Ascending aorta (tissue), 2 donors: ENCODE data around the gene CENPP. TPM values are rescaled to one million over a fixed set of nuclear protein-coding genes. Genes with fewer than 3 reads are reported as not detected.

Source experiments
- DNase-seq, 2 donors: peaks; one replicate each; pipeline ENCODE4 v3.0.0-alpha.2; 2019; ENCODE audit warnings: low spot score in 2 of 2
- H3K27ac ChIP-seq, 2 donors: fragments of 200-600 bp; sonication (generic); one replicate each; pipeline ENCODE4 v1.5.1; 2016 to 2017; ENCODE audit warnings: mild to moderate bottlenecking in 1 of 2
- H3K27me3 ChIP-seq: fragments of 200-600 bp; sonication (generic); one replicate; pipeline ENCODE4 v1.5.1; 2017
- H3K36me3 ChIP-seq, 2 donors: fragments of 200-600 bp; sonication (generic); one replicate each; pipeline ENCODE4 v1.5.1; 2016
- H3K4me1 ChIP-seq, 2 donors: fragments of 200-600 bp; sonication (generic); one replicate each; pipeline ENCODE4 v1.5.1; 2016 to 2017; ENCODE audit warnings: mild to moderate bottlenecking in 1 of 2
- H3K4me3 ChIP-seq, 2 donors: fragments of 200-600 bp; sonication (generic); one replicate each; pipeline ENCODE4 v1.5.1; 2016 to 2017; ENCODE audit warnings: mild to moderate bottlenecking in 1 of 2
- H3K9me3 ChIP-seq, 2 donors: fragments of 200-600 bp; sonication (generic); one replicate each; pipeline ENCODE4 v1.5.1; 2016
- intact Hi-C: fragments of 100-400 bp; cut with DNase I; formaldehyde crosslinking; loops from one replicate; pipeline ENCODE4 v1.15.1; 2023
- total RNA-seq: library from RNA; depleted of rRNA; stranded (reverse); fragments of >200 nt; gene quantifications from one replicate; pipeline ENCODE4 v1.1.0, GENCODE V29; 2016
- TF ChIP-seq, protein P1 (sequence below), 3 experiments: fragments of 200-600 bp in 2 of 3; fragments of 450-650 bp in 1 of 3; sonication (generic) in 2 of 3; IDR thresholded peaks; one replicate each; pipeline ENCODE4 v1.5.1; 2016 to 2019; ENCODE audit warnings: antibody characterized with exemption in 3 of 3, mild to moderate bottlenecking in 1 of 3, moderate library complexity in 1 of 3

Gene CENPP
- total RNA-seq, 1 donor from 2014 or later: 0.43 TPM

DNA sequence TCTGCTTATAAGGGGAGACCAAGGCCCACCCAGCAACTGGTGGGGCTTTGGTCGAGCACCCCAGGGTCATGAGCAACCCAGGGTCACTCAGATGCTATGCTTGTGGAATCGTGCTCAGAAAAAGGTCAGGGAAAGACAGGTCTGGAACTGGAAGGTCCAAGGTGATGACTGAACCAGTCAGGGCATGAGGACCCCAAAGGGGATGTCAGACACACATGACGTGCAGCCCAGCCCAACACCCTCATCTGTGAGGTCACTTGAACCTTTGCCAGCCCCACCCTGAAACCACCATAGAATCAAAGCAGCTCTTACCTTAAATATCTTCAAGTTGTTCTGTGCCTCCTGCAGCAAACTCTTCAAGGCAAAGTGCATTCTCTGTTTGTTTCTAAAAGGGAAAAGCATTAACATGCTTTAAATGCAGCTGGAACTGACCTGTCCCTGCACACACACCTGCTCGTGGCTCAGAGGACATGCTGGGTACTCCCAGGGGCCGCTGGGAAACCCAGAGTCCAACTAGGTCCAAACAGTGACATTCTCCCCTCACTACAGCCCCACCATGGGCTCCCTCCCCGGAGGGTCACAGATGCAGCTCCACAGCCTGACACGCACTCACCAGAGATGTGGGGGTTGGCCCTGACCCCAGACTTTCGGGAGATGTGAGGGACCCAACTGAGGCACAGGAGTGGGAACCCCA is 314.8 kb downstream of the CENPP start:
- no peak overlapping the region for H3K4me3 ChIP-seq
- TF ChIP-seq, protein P1, sequence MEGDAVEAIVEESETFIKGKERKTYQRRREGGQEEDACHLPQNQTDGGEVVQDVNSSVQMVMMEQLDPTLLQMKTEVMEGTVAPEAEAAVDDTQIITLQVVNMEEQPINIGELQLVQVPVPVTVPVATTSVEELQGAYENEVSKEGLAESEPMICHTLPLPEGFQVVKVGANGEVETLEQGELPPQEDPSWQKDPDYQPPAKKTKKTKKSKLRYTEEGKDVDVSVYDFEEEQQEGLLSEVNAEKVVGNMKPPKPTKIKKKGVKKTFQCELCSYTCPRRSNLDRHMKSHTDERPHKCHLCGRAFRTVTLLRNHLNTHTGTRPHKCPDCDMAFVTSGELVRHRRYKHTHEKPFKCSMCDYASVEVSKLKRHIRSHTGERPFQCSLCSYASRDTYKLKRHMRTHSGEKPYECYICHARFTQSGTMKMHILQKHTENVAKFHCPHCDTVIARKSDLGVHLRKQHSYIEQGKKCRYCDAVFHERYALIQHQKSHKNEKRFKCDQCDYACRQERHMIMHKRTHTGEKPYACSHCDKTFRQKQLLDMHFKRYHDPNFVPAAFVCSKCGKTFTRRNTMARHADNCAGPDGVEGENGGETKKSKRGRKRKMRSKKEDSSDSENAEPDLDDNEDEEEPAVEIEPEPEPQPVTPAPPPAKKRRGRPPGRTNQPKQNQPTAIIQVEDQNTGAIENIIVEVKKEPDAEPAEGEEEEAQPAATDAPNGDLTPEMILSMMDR (IDR thresholded peaks at IDR 0.05): no peak
- no peaks in the 10 kb centered on the region for H3K9me3 ChIP-seq
- peaks cover 81 to 92% of the 10 kb centered on the region in 2 donors for H3K36me3 ChIP-seq
- intact Hi-C loops: no loop called here
- no peaks in the 10 kb centered on the region for H3K4me1 ChIP-seq
- no peak overlapping the region for H3K27ac ChIP-seq
- no peaks in the 10 kb centered on the region for H3K27me3 ChIP-seq
- DNase-seq: peak; percentile 2 to 38

DNA sequence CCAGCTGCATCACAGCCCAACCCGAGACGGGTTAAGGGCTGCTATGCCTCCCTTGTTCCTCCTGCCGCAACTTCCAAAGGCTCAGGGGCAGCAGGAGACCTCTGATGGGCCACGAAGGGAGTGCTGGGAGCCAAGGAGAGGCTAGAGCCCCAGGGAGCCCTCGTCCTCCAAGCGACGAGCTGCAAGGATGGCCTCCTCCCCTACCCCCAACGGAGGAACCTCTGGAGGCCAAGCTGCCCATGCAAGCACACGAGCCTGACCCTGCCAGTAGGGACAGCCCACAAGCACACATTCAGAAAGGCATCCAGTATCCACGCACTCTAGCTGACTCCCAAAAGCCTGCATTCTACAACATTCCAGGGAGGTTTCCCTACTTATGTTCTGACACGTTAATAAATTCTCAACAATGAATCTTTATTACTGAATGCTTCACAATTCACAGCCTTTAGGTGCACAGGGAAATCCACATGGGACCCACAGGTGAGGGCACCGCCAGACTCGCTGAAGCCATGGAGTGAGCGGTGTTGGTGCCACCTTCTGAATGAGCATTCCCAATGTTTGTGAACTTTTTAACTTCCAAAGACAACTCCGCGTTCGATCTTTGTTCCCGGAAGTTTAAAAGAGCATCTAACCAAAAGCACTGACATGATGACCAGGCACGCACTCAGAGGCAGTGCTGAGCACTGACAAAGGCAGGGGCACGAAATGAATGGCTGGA is 315.5 kb downstream of the CENPP start:
- no peak overlapping the region for H3K27ac ChIP-seq
- no peaks in the 10 kb centered on the region for H3K27me3 ChIP-seq
- DNase-seq: peak in 1 of 2 donors; percentile 42
- no peak overlapping the region for H3K4me3 ChIP-seq
- H3K9me3 ChIP-seq: no peaks in the 10 kb centered on the region
- H3K36me3 ChIP-seq: peaks cover 81 to 94% of the 10 kb centered on the region in 2 donors
- no peaks in the 10 kb centered on the region for H3K4me1 ChIP-seq
- TF ChIP-seq, protein P1 (IDR thresholded peaks at IDR 0.05): no peak
- intact Hi-C loops: no loop called here

DNA sequence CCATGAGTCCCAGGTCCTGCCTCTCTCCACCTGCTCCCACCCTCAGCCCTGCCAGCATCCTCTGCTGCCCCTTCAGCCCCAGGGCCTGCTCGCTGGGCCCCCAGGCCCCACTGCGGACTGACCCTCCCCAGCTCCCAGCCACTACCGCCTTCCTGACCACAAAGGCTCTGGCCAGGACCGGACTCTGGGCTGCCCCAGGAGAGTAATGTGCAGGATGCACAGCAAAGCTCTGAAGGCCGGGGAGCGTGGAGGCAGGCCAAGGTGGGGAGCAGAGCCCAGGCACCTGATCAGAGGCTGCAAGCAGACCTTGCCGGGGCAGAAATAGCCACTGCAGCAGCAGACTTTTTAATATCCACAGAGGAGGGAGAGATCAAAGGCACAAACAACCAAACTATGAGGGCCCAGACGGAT is 316.3 kb downstream of the CENPP start:
- intact Hi-C loops: no loop called here
- Histone ChIP-seq H3K27me3 (no peaks in the 10 kb centered on the region), H3K36me3 (peaks cover 82 to 94% of the 10 kb centered on the region in 2 donors), H3K4me3 (no peak overlapping the region), H3K27ac (no peak overlapping the region), H3K9me3 (no peaks in the 10 kb centered on the region), H3K4me1 (no peaks in the 10 kb centered on the region)
- peak in 1 of 2 donors; percentile 40 for DNase-seq
- TF ChIP-seq, protein P1 (IDR thresholded peaks at IDR 0.05): no peak

DNA sequence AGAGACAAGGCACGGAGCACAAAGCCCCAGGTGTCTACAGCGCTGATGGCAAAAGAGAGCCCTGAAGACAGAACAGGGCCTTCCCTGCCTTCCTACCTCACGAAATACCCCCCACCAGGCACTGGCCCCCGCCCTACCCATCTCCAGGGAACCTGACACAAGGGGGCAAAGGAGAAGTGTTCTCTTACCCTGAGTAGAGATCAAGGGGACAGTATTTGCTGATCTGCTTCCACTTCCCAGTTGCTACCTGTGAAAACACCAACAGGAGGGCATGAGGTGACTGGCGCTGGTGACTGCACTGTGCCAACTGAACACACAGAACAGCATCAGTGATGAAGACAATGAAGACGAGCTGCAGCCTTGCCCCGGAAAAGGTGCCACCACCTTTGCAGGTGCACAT is 316.8 kb downstream of the CENPP start:
- no peaks in the 10 kb centered on the region for H3K27me3 ChIP-seq
- no peaks in the 10 kb centered on the region for H3K4me1 ChIP-seq
- intact Hi-C loops: no loop called here
- peaks cover 82 to 94% of the 10 kb centered on the region in 2 donors for H3K36me3 ChIP-seq
- no peaks in the 10 kb centered on the region for H3K9me3 ChIP-seq
- DNase-seq: peak in 1 of 2 donors; percentile 44
- H3K4me3 ChIP-seq: no peak overlapping the region
- TF ChIP-seq, protein P1 (IDR thresholded peaks at IDR 0.05): no peak
- H3K27ac ChIP-seq: no peak overlapping the region

DNA sequence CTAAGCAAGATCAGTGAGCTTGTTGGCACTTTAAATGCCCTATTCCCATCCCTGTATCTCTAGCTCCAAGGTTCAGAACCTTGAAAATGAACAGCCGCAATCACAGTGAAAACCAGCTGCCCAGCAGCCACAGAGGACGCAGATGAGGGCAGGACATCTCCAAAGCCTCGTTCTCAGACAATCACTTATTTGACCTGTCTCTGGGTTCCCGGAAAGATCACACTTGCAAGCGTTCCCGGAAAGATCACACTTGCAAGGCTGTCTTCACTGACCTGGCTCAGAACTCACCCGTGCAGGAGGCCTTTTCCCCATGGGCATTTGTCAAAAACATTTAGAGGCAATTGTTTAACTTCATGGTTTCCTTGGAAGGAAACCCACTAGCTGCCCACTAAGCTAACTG is 318.5 kb downstream of the CENPP start:
- peak in 1 of 2 donors; percentile 39 for DNase-seq
- TF ChIP-seq, protein P1 (IDR thresholded peaks at IDR 0.05): no peak
- intact Hi-C loops: no loop called here
- Histone ChIP-seq H3K9me3 (no peaks in the 10 kb centered on the region), H3K4me1 (no peaks in the 10 kb centered on the region), H3K27ac (no peak overlapping the region), H3K4me3 (no peak overlapping the region), H3K27me3 (no peaks in the 10 kb centered on the region), H3K36me3 (peaks cover 82 to 100% of the 10 kb centered on the region in 2 donors)
